Thyroid gland (tissue), 4 donors: Measurements from ENCODE around the gene MYH7B. TPM values are rescaled to one million over a fixed set of nuclear protein-coding genes. Genes with fewer than 3 reads are reported as not detected.

Source experiments
- DNase-seq, 2 donors: peaks; one replicate each; pipeline ENCODE4 v3.0.0-alpha.2; 2019
- H3K27ac ChIP-seq, 3 donors: fragments of 200-600 bp; sonication (generic); 1 replicate in 2 of 3; 2 replicates in 1 of 3; pipeline ENCODE4 v1.5.1; 2016 to 2019; ENCODE audit warnings: mild to moderate bottlenecking in 1 of 3, moderate library complexity in 1 of 3
- H3K27me3 ChIP-seq: fragments of 200-600 bp; sonication (generic); one replicate; pipeline ENCODE4 v1.5.1; 2019
- H3K36me3 ChIP-seq, 2 donors: fragments of 200-600 bp; sonication (generic); one replicate each; pipeline ENCODE4 v1.5.1; 2016 to 2019
- H3K4me1 ChIP-seq, 2 donors: fragments of 200-600 bp; sonication (generic); one replicate each; pipeline ENCODE4 v1.5.1; 2017 to 2019
- H3K4me3 ChIP-seq, 3 donors: fragments of 200-600 bp; sonication (generic); replicated peaks in 1 of 3; 1 replicate in 2 of 3; 2 replicates in 1 of 3; pipeline ENCODE4 v1.5.1; 2016; ENCODE audit warnings: mild to moderate bottlenecking in 1 of 3
- H3K9me3 ChIP-seq: fragments of 200-600 bp; sonication (generic); one replicate; pipeline ENCODE4 v1.5.1; 2017
- CTCF ChIP-seq, 6 experiments: fragments of 200-600 bp in 3 of 6; fragments of 450-650 bp in 3 of 6; sonication (generic) in 3 of 6; IDR thresholded peaks; one replicate each; pipeline ENCODE4 v1.5.1; 2016 to 2019; ENCODE audit warnings: antibody characterized with exemption in 6 of 6, mild to moderate bottlenecking in 2 of 6, inconsistent platforms in 1 of 6, moderate library complexity in 1 of 6
- POLR2A ChIP-seq, 2 donors: fragments of 450-650 bp; IDR thresholded peaks; one replicate each; pipeline ENCODE4 v1.6.1; 2017; ENCODE audit warnings: antibody characterized with exemption in 2 of 2, mild to moderate bottlenecking in 2 of 2, moderate library complexity in 1 of 2
- WGBS, 2 donors: methylation state at CpG; one replicate each; pipeline ENCODE4 v1.1.5; 2017; 5-methylcytosine and 5-hydroxymethylcytosine counted together
- intact Hi-C: fragments of 100-400 bp; cut with DNase I; formaldehyde crosslinking; loops from one replicate; pipeline ENCODE4 v1.15.1; 2023
- total RNA-seq, 4 donors: library from RNA; depleted of rRNA; stranded (reverse); fragments of >200 nt; gene quantifications; one replicate each; pipeline ENCODE4 v1.2.3, GENCODE V29; 2016

The MYH7B gene
- total RNA-seq, 4 donors from 2014 or later = 0.63 to 2.0 (median 1.4) TPM

DNA sequence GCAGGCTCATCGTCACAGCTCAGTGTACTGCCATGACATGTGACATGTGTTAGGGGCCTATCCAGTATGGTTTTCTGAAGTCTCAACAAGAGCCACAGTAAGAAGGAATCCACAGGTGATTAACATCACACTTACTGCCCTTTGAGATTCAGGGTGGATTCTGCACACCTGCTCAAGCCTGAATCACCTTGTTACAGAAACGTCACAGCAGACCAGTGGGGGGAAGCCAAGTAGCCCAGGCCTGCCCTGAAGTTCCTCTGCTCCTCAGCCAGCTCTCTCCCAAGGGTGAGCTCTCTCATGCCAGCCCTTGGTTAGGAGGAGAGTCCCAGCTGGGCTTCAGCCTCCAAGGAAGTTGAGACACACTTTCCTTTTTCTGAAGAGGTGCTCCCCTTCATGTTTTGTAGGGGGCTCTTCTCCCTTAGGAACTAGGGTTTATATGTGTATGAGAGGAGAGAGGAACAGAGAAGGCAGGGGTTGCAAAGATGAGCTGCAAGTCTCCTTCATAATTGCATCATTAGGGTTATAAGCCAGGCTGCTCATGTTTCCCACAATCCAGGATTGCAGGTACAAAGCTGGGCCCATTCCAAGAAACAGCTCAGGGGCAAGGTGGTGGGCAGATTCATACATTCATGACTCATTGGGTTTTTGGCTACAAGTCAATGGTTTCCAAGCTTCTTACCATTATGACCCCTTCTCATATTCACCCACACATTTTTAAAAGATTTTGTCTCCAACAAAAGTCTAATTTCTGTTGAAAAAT, 11.7 kb upstream of the MYH7B start:
- no peaks in the 10 kb centered on the region for H3K9me3 ChIP-seq
- H3K27ac ChIP-seq = no peak overlapping the region
- H3K4me3 ChIP-seq = no peak overlapping the region
- WGBS, 2 donors = 76 to 90% methylated on average over 2 of the region's 2 CpGs
- no peaks in the 10 kb centered on the region for H3K27me3 ChIP-seq
- TF ChIP-seq POLR2A (IDR thresholded peaks at IDR 0.05) = no peak
- no peak for TF ChIP-seq CTCF (IDR thresholded peaks at IDR 0.05)
- DNase-seq = no peak
- no peaks in the 10 kb centered on the region for H3K4me1 ChIP-seq
- H3K36me3 ChIP-seq = peaks cover 21 to 22% of the 10 kb centered on the region in 2 donors
- intact Hi-C loops = no loop called here

DNA sequence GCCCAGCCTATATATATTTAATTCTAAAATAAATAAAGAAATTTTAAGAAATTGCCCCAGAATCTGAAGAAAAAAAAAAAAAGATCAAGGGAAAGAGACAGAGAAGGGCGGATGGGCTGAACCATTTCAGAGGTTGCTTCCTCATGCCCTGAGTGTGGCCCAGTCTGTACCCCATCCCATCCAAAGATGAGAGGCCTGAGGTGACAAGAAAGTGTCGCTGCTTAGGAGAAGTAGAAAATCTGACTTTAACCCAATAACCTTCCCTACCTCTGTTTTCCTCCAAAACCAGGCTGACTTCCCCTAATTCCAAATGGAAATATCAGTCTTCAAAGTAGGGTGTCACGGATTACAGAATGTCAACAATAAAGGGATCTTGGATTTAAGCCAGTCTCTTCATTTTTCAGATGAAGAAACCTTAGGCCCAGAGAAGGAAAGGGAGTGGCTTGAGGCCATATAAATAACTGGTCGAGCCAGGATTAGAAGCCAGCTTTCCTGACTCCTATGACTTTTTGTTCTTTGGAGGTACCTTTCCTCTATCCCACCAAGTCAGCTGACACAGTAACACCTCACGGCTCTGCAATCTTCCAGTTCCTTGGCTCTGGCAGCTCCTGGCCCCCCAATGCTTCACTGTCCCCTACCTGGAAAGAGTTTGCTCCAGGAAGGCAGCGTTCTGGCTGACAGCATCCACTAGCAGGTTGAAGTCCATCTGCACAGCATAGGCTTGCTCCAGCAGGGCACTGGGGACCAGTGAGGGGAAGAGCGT, 10.2 kb upstream of the MYH7B start:
- no peak for DNase-seq
- Histone ChIP-seq H3K27me3 (no peaks in the 10 kb centered on the region), H3K4me1 (no peaks in the 10 kb centered on the region), H3K36me3 (peaks cover 17 to 21% of the 10 kb centered on the region in 2 donors), H3K9me3 (no peaks in the 10 kb centered on the region), H3K4me3 (no peak overlapping the region), H3K27ac (no peak overlapping the region)
- WGBS, 2 donors = 88 to 89% methylated on average over 7 of the region's 7 CpGs
- no peak for TF ChIP-seq POLR2A (IDR thresholded peaks at IDR 0.05)
- TF ChIP-seq CTCF (IDR thresholded peaks at IDR 0.05) = no peak
- intact Hi-C loops = no loop called here

- intact Hi-C loops = no loop called here
- peaks cover 17 to 21% of the 10 kb centered on the region in 2 donors for H3K36me3 ChIP-seq
- 97% methylated on average over 3 of the region's 3 CpGs for WGBS, 2 donors
- no peaks in the 10 kb centered on the region for H3K27me3 ChIP-seq
- no peaks in the 10 kb centered on the region for H3K9me3 ChIP-seq
- TF ChIP-seq CTCF (IDR thresholded peaks at IDR 0.05) (no peak), POLR2A (IDR thresholded peaks at IDR 0.05) (no peak)
- no peak for DNase-seq
- no peaks in the 10 kb centered on the region for H3K4me1 ChIP-seq
- H3K4me3 ChIP-seq = no peak overlapping the region
- no peak overlapping the region for H3K27ac ChIP-seq
Measured at GRCh38 chr20:34946661-34947060, 9.0 kb upstream of the MYH7B start.

GRCh38 chr20:34947336-34947735, 8.3 kb upstream of the MYH7B start:
- peaks cover 12 to 21% of the 10 kb centered on the region in 2 donors for H3K36me3 ChIP-seq
- intact Hi-C loops = no loop called here
- no peak for DNase-seq
- H3K9me3 ChIP-seq = no peaks in the 10 kb centered on the region
- H3K4me3 ChIP-seq = no peak overlapping the region
- H3K4me1 ChIP-seq = no peaks in the 10 kb centered on the region
- H3K27ac ChIP-seq = no peak overlapping the region
- TF ChIP-seq CTCF (IDR thresholded peaks at IDR 0.05) (no peak), POLR2A (IDR thresholded peaks at IDR 0.05) (no peak)
- no peaks in the 10 kb centered on the region for H3K27me3 ChIP-seq

- H3K4me3 ChIP-seq = no peak overlapping the region
- no peak for DNase-seq
Measured at GRCh38 chr20:34948030-34948429, 7.6 kb upstream of the MYH7B start.

More at GRCh38 chr20:34948030-34948429, 7.6 kb upstream of the MYH7B start:
- no peaks in the 10 kb centered on the region for H3K4me1 ChIP-seq
- TF ChIP-seq POLR2A (IDR thresholded peaks at IDR 0.05) (no peak), CTCF (IDR thresholded peaks at IDR 0.05) (no peak)
- H3K27ac ChIP-seq = no peak overlapping the region
- intact Hi-C loops = no loop called here
- H3K27me3 ChIP-seq = no peaks in the 10 kb centered on the region
- peaks cover 9 to 17% of the 10 kb centered on the region in 2 donors for H3K36me3 ChIP-seq
- H3K9me3 ChIP-seq = no peaks in the 10 kb centered on the region
